NCI-H510A treated with DMSO at 0.1 percent for 48 hours (cell line): ENCODE measurements around the gene SYTL3.

ENCODE experiments used
- DNase-seq: peaks from one replicate; lab custom pipeline; 2025; lab: John Stamatoyannopoulos, UW

SYTL3 gene

GRCh38 chr6:158796353-158796752 is 146.5 kb downstream of the SYTL3 start:
- DNase-seq: no peak

GRCh38 chr6:158797331-158798310 is 147.8 kb downstream of the SYTL3 start:
- no peak for DNase-seq

GRCh38 chr6:158798311-158798710 is 148.5 kb downstream of the SYTL3 start:
- no peak for DNase-seq

GRCh38 chr6:158799051-158799792 is 149.4 kb downstream of the SYTL3 start:
- peak; percentile 54 for DNase-seq

- DNase-seq: no peak
These were observed 151.9 kb downstream of the SYTL3 start for GRCh38 chr6:158801655-158802294.

- DNase-seq: peak; percentile 57
These were observed 153.9 kb downstream of the SYTL3 start for GRCh38 chr6:158803733-158804143.

GRCh38 chr6:158804207-158804606 is 154.4 kb downstream of the SYTL3 start:
- DNase-seq: no peak

GRCh38 chr6:158805698-158806377 is 156.0 kb downstream of the SYTL3 start:
- no peak for DNase-seq

- DNase-seq: no peak
These were observed 157.9 kb downstream of the SYTL3 start for GRCh38 chr6:158807515-158808441.

- no peak for DNase-seq
These were observed 158.6 kb downstream of the SYTL3 start for GRCh38 chr6:158808442-158808833.

GRCh38 chr6:158808941-158809678 is 159.3 kb downstream of the SYTL3 start:
- no peak for DNase-seq

GRCh38 chr6:158810155-158811095 is 160.6 kb downstream of the SYTL3 start:
- DNase-seq: no peak

GRCh38 chr6:158812611-158813010 is 162.8 kb downstream of the SYTL3 start:
- DNase-seq: no peak

GRCh38 chr6:158813032-158813431 is 163.2 kb downstream of the SYTL3 start:
- DNase-seq: no peak
